Midbrain (tissue), 1 donor: Measurements from ENCODE around the gene FBXO22.
"Not testable (repeated sequence)": the region's sequence is repeated elsewhere in the genome, so short reads cannot be mapped to it uniquely, and the experiment has no call there.

Experiments used
- DNase-seq: peaks from one replicate; lab custom pipeline; 2025; lab: John Stamatoyannopoulos, UW

FBXO22 gene

GRCh38 chr15:75903331-75904239 is at the start of gene FBXO22:
FBXO22 (plus strand) TSS chr15:75903878; CDS start chr15:75903964, 86 bp downstream.
- DNase-seq, result peak; percentile 90

- DNase-seq, result no peak
Measured at GRCh38 chr15:75857886-75858285, 45.8 kb upstream of the FBXO22 start.

- no peak for DNase-seq
Measured at GRCh38 chr15:75861750-75862402, 41.8 kb upstream of the FBXO22 start.

GRCh38 chr15:75862796-75863195 is 40.9 kb upstream of the FBXO22 start:
- DNase-seq, result no peak

- DNase-seq, result no peak
Measured at GRCh38 chr15:75864213-75865059, 39.2 kb upstream of the FBXO22 start.

- DNase-seq, result not testable (repeated sequence)
Measured at GRCh38 chr15:75866045-75866444, 37.6 kb upstream of the FBXO22 start.

GRCh38 chr15:75866916-75867315 is 36.8 kb upstream of the FBXO22 start:
- DNase-seq, result no peak

- no peak for DNase-seq
Measured at GRCh38 chr15:75867449-75867848, 36.2 kb upstream of the FBXO22 start.

GRCh38 chr15:75868019-75868418 is 35.7 kb upstream of the FBXO22 start:
- no peak for DNase-seq

GRCh38 chr15:75869446-75869845 is 34.2 kb upstream of the FBXO22 start:
- DNase-seq, result no peak

GRCh38 chr15:75871589-75871988 is 32.1 kb upstream of the FBXO22 start:
- DNase-seq, result not testable (repeated sequence)

- no peak for DNase-seq
Measured at GRCh38 chr15:75872403-75872990, 31.2 kb upstream of the FBXO22 start.

GRCh38 chr15:75884041-75884440 is 19.6 kb upstream of the FBXO22 start:
- DNase-seq, result no peak

- DNase-seq, result no peak
Measured at GRCh38 chr15:75887178-75887577, 16.5 kb upstream of the FBXO22 start.

GRCh38 chr15:75891895-75892294 is 11.8 kb upstream of the FBXO22 start:
- DNase-seq, result no peak

- DNase-seq, result no peak
Measured at GRCh38 chr15:75895731-75896130, 7.9 kb upstream of the FBXO22 start.

- no peak for DNase-seq
Measured at GRCh38 chr15:75900577-75900976, 3.1 kb upstream of the FBXO22 start.

- DNase-seq, result no peak
Measured at GRCh38 chr15:75902129-75902557, 1.5 kb upstream of the FBXO22 start.

- DNase-seq, result no peak
Measured at GRCh38 chr15:75905231-75905630, 1.6 kb downstream of the FBXO22 start.

GRCh38 chr15:75910355-75910754 is 6.7 kb downstream of the FBXO22 start:
- DNase-seq, result not testable (repeated sequence)

- no peak for DNase-seq
Measured at GRCh38 chr15:75916978-75917377, 13.3 kb downstream of the FBXO22 start.

- no peak for DNase-seq
Measured at GRCh38 chr15:75918135-75918534, 14.5 kb downstream of the FBXO22 start.
